B cell (primary cell): ENCODE results near the gene ACTR1B.

Source experiments
- CTCF ChIP-seq: fragments of 200-600 bp; IDR thresholded peaks from one replicate; pipeline ENCODE4 v1.8.0; 2022; ENCODE audit warnings: antibody characterized with exemption, mild to moderate bottlenecking
- EZH2 ChIP-seq: IDR thresholded peaks from 2 replicates; pipeline ENCODE4 v1.6.1; 2012; ENCODE audit warnings: borderline replicate concordance, low read depth, mild to moderate bottlenecking, moderate library complexity, low read length; ENCODE audit not compliant: insufficient read depth, poor library complexity, severe bottlenecking

DNA sequence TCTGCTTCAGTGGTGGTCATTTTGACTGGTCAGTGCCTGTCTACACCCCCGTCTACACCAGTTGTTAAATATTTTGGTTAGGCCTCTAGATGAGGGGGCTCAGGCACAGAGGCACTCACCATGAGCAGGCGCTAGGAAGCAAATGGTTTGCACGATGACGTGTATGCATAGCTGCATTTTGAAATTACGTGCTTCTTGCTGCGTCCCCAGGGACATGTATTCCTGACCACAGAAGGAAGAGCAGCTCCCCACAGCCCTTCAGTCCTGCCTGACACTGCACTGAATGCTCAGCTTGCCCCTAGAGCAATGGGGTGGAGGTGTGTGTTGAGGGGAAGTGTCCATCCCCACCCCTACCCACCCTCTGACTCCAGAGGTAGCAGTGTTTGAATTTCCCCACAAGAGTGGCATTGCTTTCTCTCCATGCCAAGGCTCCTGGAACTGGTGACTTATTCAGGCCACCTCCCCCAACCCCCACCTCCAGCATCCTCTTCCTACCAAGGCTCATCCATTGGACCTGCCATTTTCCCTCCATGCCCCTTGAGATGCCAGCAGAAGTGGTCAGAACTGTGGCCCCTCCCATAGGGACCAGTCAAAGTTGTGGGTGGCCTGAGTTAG lies 38.1 kb upstream of the ACTR1B start:
- no peak for TF ChIP-seq EZH2
- TF ChIP-seq CTCF, result no peak
